ENCODE results near the gene CLCN4. TPM values are rescaled to one million over a fixed set of nuclear protein-coding genes. Genes with fewer than 3 reads are reported as not detected.

Gene CLCN4
- total and polyA plus RNA-seq, 2 donors from 2014 or later = 2.4 to 7.3 TPM

- Histone ChIP-seq H3K36me3 (ENCODE audit: control insufficient read depth in 2 of 3, insufficient read depth in 3 of 3, low read length in 3 of 3) (no peaks in the 10 kb centered on the region), H3K27ac (ENCODE audit: low read depth in 2 of 2, low read length in 2 of 2) (no peak overlapping the region), H3K4me1 (ENCODE audit: control insufficient read depth in 2 of 3, insufficient read depth in 2 of 3, low read depth in 1 of 3, low read length in 3 of 3) (no peaks in the 10 kb centered on the region), H3K4me3 (ENCODE audit: low read length in 3 of 3) (no peak overlapping the region), H3K27me3 (ENCODE audit: control insufficient read depth, insufficient read depth, low read length) (no peaks in the 10 kb centered on the region), H3K9ac (ENCODE audit: low read length in 3 of 3) (no peak overlapping the region), H3K9me3 (ENCODE audit: control insufficient read depth in 2 of 3, insufficient read depth in 1 of 3, low read length in 3 of 3) (no peaks in the 10 kb centered on the region)
- intact Hi-C loops (cut with DNase I) = no loop called here
- no peak for TF ChIP-seq CTCF (IDR thresholded peaks at IDR 0.05; ENCODE audit: borderline replicate concordance, extremely low read depth, insufficient read depth)
- no peak for FAIRE-seq
- no peak for DNase-seq
These were observed 59.4 kb downstream of the CLCN4 start for GRCh38 chrX:10216208-10216607.

DNA sequence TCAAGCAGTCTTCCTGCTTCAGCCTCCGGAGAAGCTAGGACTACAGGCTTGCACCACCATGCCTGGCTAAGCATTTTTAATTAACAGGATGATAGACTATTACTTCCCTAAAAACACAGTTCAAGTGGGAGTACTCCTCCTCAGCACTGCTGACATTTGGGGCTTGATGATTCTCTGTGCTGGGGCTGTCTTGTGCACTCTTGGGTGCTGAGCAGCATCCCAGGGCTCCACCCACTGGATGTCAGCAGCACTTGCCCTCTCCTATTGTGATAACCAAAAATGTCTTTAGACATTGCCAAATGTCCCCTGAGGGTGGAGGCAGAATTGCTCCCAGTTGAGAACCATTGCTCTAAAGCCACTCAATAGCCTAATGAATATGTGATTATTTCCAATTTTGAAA lies 60.4 kb downstream of the CLCN4 start:
- no peaks in the 10 kb centered on the region for H3K27me3 ChIP-seq (ENCODE audit: control insufficient read depth, insufficient read depth, low read length)
- no peaks in the 10 kb centered on the region for H3K36me3 ChIP-seq (ENCODE audit: control insufficient read depth in 2 of 3, insufficient read depth in 3 of 3, low read length in 3 of 3)
- no peak overlapping the region for H3K27ac ChIP-seq (ENCODE audit: low read depth in 2 of 2, low read length in 2 of 2)
- H3K9ac ChIP-seq (ENCODE audit: low read length in 3 of 3) = no peak overlapping the region
- FAIRE-seq (no peak), DNase-seq (no peak)
- intact Hi-C loops (cut with DNase I) = no loop called here
- H3K4me3 ChIP-seq (ENCODE audit: low read length in 3 of 3) = no peak overlapping the region
- no peaks in the 10 kb centered on the region for H3K4me1 ChIP-seq (ENCODE audit: control insufficient read depth in 2 of 3, insufficient read depth in 2 of 3, low read depth in 1 of 3, low read length in 3 of 3)
- H3K9me3 ChIP-seq (ENCODE audit: control insufficient read depth in 2 of 3, insufficient read depth in 1 of 3, low read length in 3 of 3) = no peaks in the 10 kb centered on the region
- no peak for TF ChIP-seq CTCF (IDR thresholded peaks at IDR 0.05; ENCODE audit: borderline replicate concordance, extremely low read depth, insufficient read depth)

- DNase-seq = no peak
- Histone ChIP-seq H3K27ac (ENCODE audit: low read depth in 2 of 2, low read length in 2 of 2) (no peak overlapping the region), H3K4me1 (ENCODE audit: control insufficient read depth in 2 of 3, insufficient read depth in 2 of 3, low read depth in 1 of 3, low read length in 3 of 3) (no peaks in the 10 kb centered on the region), H3K27me3 (ENCODE audit: control insufficient read depth, insufficient read depth, low read length) (no peaks in the 10 kb centered on the region), H3K9ac (ENCODE audit: low read length in 3 of 3) (no peak overlapping the region), H3K4me3 (ENCODE audit: low read length in 3 of 3) (no peak overlapping the region), H3K9me3 (ENCODE audit: control insufficient read depth in 2 of 3, insufficient read depth in 1 of 3, low read length in 3 of 3) (no peaks in the 10 kb centered on the region), H3K36me3 (ENCODE audit: control insufficient read depth in 2 of 3, insufficient read depth in 3 of 3, low read length in 3 of 3) (no peaks in the 10 kb centered on the region)
- intact Hi-C loops (cut with DNase I) = no loop called here
- no peak for TF ChIP-seq CTCF (IDR thresholded peaks at IDR 0.05; ENCODE audit: borderline replicate concordance, extremely low read depth, insufficient read depth)
- FAIRE-seq = no peak
These were observed 64.9 kb downstream of the CLCN4 start for GRCh38 chrX:10221651-10222050.

DNA sequence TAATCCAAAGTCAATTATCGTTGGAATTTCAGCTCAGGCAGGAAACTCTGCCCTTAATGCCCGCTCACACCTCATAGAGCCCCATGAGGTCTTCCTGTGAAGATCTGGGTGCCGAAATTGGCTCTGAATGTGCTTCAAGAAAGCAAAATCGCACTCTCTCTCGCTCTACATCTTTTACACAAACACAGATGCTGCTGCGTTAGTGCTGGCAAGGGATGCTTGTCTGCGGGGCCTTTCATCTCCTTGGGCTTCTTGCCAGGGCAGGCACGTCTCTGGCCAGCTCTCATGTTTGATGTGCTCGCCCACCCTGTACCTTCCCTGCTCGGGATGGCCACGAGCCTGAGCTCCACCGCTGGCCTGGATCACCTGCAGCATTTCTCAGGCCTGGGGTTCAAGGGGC lies 66.5 kb downstream of the CLCN4 start:
- FAIRE-seq = no peak
- no peaks in the 10 kb centered on the region for H3K9me3 ChIP-seq (ENCODE audit: control insufficient read depth in 2 of 3, insufficient read depth in 1 of 3, low read length in 3 of 3)
- no peak for DNase-seq
- intact Hi-C loops (cut with DNase I) = no loop called here
- no peaks in the 10 kb centered on the region for H3K27me3 ChIP-seq (ENCODE audit: control insufficient read depth, insufficient read depth, low read length)
- H3K27ac ChIP-seq (ENCODE audit: low read depth in 2 of 2, low read length in 2 of 2) = no peak overlapping the region
- no peaks in the 10 kb centered on the region for H3K4me1 ChIP-seq (ENCODE audit: control insufficient read depth in 2 of 3, insufficient read depth in 2 of 3, low read depth in 1 of 3, low read length in 3 of 3)
- no peaks in the 10 kb centered on the region for H3K36me3 ChIP-seq (ENCODE audit: control insufficient read depth in 2 of 3, insufficient read depth in 3 of 3, low read length in 3 of 3)
- no peak for TF ChIP-seq CTCF (IDR thresholded peaks at IDR 0.05; ENCODE audit: borderline replicate concordance, extremely low read depth, insufficient read depth)
- H3K9ac ChIP-seq (ENCODE audit: low read length in 3 of 3) = no peak overlapping the region
- no peak overlapping the region for H3K4me3 ChIP-seq (ENCODE audit: low read length in 3 of 3)

All from kidney (tissue), 14 donors.